HS-27A (cell line): ENCODE data around the gene IGFL2.

Experiments used
- DNase-seq: peaks from one replicate; pipeline ENCODE4 v3.0.0-alpha.2; 2012; ENCODE audit warnings: low read depth, missing footprints

The IGFL2 gene

DNA sequence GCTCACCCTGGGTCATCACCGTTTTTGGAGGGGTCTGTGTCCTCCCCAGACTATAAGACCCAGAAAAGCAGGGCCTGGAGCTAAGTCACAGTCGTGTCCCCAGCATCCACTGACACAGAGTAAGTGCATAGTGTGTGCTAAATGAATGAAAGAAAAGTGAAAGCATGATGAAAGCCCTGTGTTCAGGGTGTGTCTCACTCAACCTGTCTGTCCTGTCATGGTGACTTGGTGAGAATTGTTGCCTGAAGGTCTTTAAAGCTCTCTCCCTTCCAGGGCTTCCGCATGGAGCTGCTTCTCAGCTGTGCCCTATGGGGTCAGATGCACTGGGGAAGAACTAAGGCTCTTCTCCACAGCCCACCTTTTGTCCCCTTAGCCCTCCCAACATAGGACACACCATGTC is 61.0 kb downstream of the IGFL2 start:
- DNase-seq, result no peak

DNA sequence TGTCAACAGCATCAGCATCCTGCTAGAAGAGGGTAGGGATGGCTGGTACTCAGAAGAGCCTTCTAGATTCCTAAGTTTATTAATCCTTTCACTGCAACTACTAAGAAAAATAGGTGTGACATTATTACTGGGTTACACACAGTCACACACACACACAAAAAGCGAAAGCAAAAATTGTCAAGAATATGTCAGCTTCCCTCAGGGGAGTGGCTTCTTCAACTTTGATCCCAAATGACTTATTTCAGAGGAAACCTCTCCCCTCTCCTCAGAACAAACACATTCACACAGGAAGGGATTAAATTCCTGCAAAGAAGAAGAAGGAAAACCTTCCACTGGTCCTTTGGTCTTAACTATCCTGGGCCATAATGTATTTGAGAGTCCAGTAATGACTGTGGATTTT is 61.4 kb downstream of the IGFL2 start:
- no peak for DNase-seq

DNA sequence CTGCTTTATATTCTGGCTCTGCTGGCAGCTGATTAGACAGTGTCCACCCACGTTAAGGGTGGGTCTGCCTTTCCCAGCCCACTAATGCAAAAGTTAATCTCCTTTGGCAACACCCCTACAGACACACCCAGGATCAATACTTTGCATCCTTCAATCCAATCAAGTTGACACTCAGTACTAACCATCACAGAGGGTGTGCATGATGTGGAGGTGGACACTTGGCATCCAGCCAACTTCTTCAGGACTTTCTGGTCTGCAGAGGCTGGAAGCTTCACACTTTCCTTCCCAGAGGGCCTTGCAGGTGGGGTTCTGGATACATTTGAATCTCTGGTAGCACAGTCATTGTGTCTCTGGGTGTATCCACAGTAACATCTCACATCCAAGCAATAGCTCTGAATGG is 62.6 kb downstream of the IGFL2 start:
- DNase-seq, result no peak
